NCI-H526 treated with DMSO at 0.1 percent for 48 hours (cell line): ENCODE measurements around the gene CLDN7.

Experiments used
- DNase-seq: peaks from one replicate; lab custom pipeline; 2025; lab: John Stamatoyannopoulos, UW

The CLDN7 gene, protein sequence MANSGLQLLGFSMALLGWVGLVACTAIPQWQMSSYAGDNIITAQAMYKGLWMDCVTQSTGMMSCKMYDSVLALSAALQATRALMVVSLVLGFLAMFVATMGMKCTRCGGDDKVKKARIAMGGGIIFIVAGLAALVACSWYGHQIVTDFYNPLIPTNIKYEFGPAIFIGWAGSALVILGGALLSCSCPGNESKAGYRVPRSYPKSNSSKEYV

DNA sequence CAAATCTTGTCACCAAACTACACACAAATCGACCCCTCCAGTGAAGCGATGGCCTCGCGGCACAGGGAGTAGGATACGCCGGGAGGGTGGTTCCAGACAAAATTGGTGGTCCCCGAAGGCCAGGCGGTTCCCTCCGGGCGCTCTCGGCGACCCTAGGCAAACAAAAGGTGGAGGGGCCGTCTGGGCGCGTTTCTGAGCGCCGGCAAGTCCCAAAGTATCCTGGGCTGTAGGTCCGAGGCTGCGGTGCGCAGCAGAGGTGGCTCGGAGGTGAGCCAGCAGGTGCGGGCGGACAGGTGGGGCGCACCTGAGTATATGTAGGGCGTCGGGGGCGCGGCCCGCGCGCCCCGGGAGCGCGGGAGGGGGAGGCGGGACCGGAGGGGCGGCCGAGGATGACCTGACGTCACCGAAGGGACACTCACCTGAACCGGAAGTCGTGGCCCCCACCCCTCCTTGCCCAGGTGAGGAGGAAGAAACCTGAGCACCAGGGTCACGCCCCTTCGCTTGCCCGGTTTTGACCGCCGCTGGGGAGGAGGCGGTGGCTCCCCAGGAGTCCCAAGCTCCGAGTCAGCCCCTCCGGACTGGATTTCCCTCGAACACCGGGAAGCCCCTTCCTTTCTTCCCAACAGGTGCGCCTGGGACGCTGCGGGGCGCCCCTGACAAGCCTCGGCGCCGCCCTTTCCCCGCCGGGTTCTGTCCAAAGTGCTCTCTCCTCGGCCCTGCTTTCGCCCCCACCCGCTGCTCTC, at the start of gene CLDN7:
Gene CLDN7 (minus strand): TSS at position 287 of the 743 bp plus-strand sequence. CDS start 435 bp downstream, outside the sequence.
- peak; percentile 61 for DNase-seq

DNA sequence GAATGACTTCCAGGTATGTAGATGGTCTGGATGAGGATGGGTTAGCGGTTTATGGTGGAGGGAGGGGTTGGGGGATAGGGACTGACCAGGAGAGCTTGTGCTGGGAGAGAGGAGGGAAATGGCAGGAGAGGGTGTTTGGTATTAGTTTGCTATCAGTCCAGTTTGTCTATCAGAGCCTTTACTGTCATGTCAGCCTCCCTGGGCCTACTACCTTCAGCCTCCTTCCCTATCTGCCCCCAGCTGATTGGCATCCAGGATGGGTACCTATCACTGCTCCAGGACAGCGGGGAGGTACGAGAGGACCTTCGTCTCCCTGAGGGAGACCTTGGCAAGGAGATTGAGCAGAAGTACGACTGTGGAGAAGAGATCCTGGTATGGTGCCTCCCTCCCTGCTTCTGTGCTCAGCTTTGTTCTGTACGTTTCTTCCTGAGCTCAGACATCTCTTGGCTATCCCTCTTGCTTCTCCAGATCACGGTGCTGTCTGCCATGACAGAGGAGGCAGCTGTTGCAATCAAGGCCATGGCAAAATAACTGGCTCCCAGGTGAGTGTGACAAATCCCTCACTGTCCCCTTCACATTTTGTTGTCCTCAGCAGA, 48.9 kb upstream of the CLDN7 start:
- no peak for DNase-seq

DNA sequence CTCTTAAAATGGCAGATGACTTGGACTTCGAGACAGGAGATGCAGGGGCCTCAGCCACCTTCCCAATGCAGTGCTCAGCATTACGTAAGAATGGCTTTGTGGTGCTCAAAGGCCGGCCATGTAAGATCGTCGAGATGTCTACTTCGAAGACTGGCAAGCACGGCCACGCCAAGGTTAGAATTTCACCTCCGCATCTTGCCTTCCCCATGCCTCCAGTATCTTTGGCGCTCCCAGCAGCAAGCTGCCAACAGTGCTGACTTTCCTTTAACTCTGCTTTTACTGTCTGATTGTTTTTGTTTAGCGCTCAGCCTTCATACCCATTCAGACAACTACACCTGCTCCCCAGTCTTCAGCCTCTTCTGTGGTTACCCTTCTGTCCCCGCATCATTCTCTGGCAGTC, 47.4 kb upstream of the CLDN7 start:
- no peak for DNase-seq

- DNase-seq: peak; percentile 26
These were observed 46.6 kb upstream of the CLDN7 start for GRCh38 chr17:7308625-7309433.

GRCh38 chr17:7307686-7308624, 45.7 kb upstream of the CLDN7 start:
- no peak for DNase-seq

DNA sequence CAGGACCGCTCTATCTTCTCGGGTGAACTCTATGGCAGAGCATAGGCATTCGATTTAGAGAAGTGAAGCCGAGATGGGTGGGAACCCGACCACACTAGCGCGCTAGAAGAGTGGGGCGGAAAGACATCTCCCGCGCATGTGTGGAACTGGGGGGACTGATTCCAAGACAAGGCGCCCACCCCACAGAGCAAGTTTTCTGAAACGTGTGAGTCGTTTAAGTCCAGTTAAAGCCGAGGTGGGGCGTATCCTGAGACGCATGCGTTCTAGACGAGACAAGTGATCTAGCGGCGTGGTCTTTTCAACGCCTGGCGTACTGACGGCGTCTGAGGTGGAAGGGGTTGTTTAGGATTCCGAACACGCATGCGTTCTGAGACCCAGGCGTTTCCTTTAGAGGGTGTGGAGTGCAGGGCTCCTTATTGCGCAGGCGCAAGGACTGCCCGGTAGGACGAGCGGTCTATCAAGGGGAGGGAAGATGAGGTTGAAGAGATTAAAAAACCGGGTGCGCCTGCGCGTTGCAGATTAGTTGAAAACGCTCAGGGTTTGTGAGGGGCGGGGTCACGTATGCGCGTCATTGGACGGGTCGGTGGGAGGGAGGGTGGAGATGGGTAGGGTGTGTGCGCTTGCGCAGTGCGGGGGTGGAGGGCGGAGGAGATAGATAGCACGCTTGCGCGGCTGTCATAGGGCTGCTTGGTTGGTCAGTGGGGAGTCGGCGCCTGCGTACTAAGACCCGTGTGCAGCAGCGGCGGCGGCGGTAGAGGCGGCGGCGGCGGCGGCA, 44.8 kb upstream of the CLDN7 start, which contains the start of gene EIF5A:
Gene EIF5A (plus strand): TSS at position 718 of the 775 bp plus-strand sequence. CDS start 2,008 bp downstream, outside the sequence.
- DNase-seq: peak; percentile 97

- DNase-seq: no peak
These were observed 41.9 kb upstream of the CLDN7 start for GRCh38 chr17:7304179-7304578.

- DNase-seq: peak; percentile 24
These were observed 34.0 kb upstream of the CLDN7 start for GRCh38 chr17:7296189-7296861.

DNA sequence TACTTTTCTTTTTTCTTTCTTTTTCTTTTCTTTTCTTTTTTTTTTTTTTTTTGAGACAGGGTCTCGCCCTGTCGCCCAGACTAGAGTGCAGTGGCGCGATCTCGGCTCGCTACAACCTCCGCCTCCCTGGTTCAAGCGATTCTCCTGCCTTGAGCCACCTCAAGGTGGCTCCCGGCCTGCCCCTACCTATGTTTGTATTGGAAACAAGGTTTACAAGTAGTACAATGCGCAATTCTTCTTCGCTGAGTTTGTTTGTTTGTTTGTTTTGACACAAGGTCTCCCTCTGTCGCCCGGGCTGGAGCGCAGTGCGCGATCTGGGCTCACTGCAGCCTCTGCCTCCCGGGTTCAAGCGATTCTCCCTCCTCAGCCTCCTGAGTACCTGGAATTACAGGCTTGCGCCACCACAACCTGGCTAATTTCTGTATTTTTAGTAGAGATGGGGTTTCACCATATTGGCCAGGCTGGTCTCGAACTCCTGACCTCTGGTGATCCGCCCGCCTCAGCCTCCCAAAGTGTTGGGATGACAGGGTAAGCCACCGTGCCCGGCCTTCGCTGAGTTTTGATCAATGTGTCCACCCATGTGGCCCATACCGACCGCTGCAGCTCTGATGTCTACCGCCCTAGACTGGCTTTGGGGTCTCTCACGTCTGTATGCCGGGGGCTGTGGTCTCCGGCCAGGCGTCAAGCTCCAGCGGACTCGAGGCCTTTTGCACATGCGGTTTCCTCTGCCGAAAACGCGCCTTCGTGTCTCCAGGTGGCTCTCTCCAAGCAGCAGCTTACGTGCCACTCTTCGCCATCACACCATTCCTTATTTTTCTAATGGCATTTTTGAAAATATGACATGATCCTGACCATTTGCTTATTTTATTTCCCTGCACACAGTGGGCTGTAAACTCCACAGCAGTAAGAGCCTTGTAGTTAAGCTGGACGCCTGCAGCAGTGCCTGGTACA, 33.2 kb upstream of the CLDN7 start:
- DNase-seq: no peak

DNA sequence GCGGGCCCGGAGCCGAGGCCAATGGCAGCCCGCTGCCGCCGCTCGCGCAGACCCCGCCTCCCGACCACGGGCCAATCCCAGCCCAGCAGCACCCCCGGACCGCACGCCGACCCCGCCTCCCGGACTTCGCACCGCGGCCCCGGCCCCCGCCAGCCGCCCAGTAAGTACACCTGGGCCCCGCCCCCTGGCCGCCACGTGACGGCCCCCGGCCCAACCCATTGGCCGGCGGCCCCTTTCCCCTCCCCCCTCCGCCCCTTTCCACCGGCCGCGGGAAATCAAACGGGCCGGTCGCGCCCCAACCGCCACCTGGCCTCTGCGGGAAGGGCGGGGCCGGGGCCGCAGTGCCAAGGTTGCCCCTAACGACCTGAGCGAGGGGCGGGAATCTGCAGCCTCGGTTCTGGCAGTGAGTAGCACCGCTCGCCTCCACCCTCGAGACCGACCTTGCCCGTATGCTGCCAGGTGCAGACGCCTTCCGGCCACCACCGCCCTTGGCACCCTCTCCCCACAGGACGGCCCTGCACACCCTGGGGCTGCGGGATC, 32.4 kb upstream of the CLDN7 start, which contains the start of gene YBX2:
Gene YBX2 (minus strand): TSS at position 26 of the 540 bp plus-strand sequence. CDS start 139 bp downstream, outside the sequence.
- peak; percentile 86 for DNase-seq

- DNase-seq: no peak
These were observed 31.7 kb upstream of the CLDN7 start for GRCh38 chr17:7293816-7294613.

DNA sequence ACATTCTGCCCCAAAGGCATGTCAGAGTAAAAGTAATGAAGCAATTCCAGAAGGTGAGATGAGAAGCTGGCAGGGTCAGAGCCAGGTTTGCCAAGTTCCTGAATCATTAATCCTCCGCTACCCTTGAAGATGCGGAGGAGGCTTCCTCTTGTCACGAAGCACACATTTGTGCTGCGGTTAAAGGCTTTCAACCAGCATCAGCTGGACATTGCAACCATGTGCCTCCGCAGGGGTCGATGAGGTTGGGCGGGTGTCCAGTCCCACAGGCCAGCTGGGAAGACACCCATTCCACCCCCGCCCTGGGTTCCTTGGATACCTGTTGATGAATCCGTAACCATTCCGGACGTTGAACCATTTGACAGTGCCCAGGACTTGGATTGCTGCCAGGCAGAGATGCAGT, 30.9 kb upstream of the CLDN7 start:
- no peak for DNase-seq

- DNase-seq: no peak
These were observed 30.5 kb upstream of the CLDN7 start for GRCh38 chr17:7292729-7293128.

- DNase-seq: no peak
These were observed 29.9 kb upstream of the CLDN7 start for GRCh38 chr17:7292194-7292593.

DNA sequence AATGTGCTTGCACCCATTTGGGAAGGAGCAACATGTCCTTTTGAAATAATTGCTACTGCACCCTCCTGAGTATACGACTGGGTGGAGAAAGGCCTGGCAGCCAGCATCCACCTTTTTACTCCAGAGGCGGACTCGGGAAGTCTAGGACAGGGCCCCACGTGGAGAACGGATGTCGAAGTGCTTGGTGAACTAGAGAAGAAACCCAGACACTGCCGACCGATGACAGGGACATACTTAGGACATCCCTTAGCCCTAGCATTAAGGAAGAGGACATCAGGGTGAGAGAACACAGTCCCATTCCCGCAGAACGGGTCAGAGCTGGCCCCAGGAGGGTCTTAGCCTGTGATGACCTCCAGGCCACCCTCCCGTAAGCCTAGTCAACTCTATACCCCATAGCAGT, 28.4 kb upstream of the CLDN7 start:
- DNase-seq: no peak

GRCh38 chr17:7290166-7290565, 27.9 kb upstream of the CLDN7 start:
- DNase-seq: no peak
